Astrocyte of the cerebellum (primary cell): ENCODE results near the gene RALGAPA1.
"Not testable (repeated sequence)": the region's sequence is repeated elsewhere in the genome, so short reads cannot be mapped to it uniquely, and the experiment has no call there.

ENCODE experiments used
- DNase-seq: peaks from one replicate; pipeline ENCODE4 v3.0.0-alpha.2; 2011; ENCODE audit warnings: low read depth
- H3K4me3 ChIP-seq: 2 replicates; pipeline ENCODE4 v1.5.1; 2011; ENCODE audit warnings: mild to moderate bottlenecking, low read depth, low read length, moderate library complexity
- in situ Hi-C: cut with HindIII; loops from 2 replicates; pipeline ENCODE4 v1.10.0; 2017; ENCODE audit warnings: low sequenced_read_pairs
- TF ChIP-seq, protein P1 (sequence below): IDR thresholded peaks from 2 replicates; pipeline ENCODE4 v1.5.1; 2012; ENCODE audit warnings: low read length, low read depth, moderate library complexity, mild to moderate bottlenecking; ENCODE audit errors: missing control alignments

RALGAPA1 gene

DNA sequence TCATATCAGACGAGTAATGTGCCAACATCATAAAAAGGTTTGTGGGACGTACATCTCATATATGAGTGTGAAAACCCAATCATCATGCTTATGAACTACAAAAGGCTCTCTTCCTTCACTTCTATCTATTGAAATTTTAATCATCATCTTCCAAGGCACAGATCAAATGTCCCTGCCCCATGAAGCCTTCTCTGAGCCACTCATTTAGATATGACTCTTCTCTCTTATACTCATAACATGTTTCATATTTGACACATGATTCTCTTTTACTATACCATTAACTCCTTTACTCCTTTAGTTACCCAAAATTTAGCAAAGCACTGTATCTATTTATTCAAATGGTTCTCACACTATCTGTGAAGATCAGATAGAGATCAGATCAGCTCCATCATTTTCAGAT, 22.2 kb downstream of the RALGAPA1 start:
- H3K4me3 ChIP-seq = no peak overlapping the region
- in situ Hi-C loops = no loop called here
- TF ChIP-seq, protein P1, sequence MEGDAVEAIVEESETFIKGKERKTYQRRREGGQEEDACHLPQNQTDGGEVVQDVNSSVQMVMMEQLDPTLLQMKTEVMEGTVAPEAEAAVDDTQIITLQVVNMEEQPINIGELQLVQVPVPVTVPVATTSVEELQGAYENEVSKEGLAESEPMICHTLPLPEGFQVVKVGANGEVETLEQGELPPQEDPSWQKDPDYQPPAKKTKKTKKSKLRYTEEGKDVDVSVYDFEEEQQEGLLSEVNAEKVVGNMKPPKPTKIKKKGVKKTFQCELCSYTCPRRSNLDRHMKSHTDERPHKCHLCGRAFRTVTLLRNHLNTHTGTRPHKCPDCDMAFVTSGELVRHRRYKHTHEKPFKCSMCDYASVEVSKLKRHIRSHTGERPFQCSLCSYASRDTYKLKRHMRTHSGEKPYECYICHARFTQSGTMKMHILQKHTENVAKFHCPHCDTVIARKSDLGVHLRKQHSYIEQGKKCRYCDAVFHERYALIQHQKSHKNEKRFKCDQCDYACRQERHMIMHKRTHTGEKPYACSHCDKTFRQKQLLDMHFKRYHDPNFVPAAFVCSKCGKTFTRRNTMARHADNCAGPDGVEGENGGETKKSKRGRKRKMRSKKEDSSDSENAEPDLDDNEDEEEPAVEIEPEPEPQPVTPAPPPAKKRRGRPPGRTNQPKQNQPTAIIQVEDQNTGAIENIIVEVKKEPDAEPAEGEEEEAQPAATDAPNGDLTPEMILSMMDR = no peak
- DNase-seq = no peak

DNA sequence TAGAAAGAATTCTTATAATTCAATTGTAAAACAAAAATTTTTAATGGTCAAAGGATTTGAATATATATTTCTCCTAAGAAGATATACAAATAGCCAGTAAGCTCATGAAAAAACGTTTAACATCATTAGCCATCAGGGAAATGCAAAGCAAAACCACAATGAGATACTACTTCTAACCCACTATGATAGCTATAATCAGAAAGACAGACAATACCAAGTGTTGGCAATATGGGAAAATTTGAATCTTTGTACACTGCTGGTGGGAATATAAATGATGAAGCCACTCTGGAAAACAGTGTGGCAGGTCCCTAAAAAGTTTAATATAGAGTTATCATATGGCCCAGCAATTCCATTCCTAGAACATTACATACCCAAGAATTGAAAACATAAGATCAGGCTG, 25.4 kb downstream of the RALGAPA1 start:
- no peak for DNase-seq
- in situ Hi-C loops = no loop called here
- no peak overlapping the region for H3K4me3 ChIP-seq
- TF ChIP-seq, protein P1 = no peak

DNA sequence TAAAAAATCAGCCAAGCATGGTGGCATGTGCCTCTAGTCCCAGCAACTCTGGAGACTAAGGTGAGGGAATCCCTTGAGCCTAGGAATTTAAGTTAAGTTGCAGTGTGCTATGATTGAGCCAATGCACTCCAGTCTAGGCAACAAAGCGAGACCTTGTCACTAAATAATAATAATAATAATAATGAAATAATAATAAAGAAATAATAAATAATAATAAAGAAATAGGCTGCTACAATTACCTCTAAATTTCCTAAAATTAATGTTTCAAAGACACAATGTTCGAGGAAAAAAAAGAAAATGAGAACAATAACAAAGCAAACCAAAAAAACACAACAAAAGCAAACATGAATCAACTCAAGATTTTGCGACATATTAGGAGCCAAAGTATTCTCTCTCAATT, 29.7 kb downstream of the RALGAPA1 start:
- DNase-seq = no peak
- TF ChIP-seq, protein P1 = no peak
- no peak overlapping the region for H3K4me3 ChIP-seq
- in situ Hi-C loops = no loop called here

DNA sequence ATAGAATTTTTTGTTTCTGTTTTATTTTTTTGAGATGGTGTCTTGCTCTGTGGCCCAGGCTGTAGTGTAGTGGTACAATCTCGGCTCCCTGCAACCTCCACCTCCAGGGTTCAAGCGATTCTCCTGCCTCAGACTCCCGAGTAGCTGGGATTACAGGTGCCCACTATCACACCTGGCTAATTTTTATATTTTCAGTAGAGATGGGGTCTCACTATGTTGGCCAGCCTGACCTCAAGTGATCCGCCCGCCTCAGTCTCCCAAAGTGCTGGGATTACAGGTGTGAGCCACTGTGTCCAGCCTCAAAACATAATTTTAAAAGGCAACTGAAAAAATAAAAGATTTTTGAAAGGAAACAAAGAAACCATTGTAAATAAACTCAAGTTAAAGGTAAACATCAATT, 31.5 kb downstream of the RALGAPA1 start:
- H3K4me3 ChIP-seq, in situ Hi-C loops, DNase-seq: not testable (repeated sequence)

DNA sequence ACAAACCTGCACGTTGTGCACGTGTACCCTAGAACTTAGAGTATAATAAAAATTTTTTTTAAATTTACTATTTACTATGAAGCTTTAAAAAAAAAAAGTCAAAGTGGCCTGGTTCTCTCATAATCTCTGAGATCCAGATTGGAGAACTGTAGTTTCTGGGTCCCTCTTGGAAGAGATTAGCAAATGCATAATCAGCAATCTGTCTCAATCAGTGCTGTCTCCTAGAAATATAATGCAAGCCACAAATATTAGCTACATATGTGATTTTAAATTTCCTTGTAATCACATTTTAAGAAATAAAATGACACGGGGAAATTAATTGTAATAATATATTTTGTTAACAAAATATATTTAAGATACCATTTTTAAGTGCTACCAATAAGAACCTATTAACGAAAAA, 32.3 kb downstream of the RALGAPA1 start:
- in situ Hi-C loops = no loop called here
- TF ChIP-seq, protein P1 = no peak
- DNase-seq = no peak
- no peak overlapping the region for H3K4me3 ChIP-seq

DNA sequence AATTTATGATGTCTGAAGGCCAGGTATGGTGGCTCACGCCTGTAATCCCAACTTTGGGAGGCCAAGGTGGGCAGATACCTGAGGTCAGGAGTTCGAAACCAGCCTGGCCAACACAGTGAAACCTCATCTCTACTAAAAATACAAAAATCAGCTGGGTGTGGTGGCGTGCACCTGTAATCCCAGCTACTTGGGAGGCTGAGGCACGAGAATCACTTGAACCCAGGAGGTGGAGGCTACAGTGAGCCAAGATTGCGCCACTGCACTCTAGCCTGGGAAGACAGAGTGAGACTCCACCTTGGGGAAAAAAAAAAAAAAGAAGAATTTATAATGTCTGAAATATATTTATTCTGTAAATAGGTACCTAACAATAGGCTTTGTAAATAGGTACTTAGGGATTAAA, 33.0 kb downstream of the RALGAPA1 start:
- DNase-seq, in situ Hi-C loops, H3K4me3 ChIP-seq: not testable (repeated sequence)

DNA sequence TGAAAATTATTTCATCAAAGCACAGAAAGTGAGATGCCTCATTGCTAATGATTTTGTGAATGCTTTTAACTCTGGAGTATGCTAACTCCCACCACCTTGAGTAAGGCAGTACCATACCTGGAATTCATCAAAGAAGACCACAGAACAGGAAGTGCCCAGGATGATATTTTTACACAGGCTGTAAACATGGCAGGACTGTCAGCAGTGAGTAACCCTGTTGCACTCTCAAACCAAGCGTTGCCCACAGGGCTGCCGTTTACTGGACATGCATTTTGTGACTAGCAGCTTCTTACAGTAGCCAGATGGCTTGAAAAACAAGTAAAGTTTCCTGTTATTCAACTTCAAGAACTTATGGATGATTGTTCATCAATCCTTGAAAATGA, 42.4 kb downstream of the RALGAPA1 start:
- H3K4me3 ChIP-seq = no peak overlapping the region
- no peak for DNase-seq
- in situ Hi-C loops = no loop called here
- TF ChIP-seq, protein P1 = no peak

DNA sequence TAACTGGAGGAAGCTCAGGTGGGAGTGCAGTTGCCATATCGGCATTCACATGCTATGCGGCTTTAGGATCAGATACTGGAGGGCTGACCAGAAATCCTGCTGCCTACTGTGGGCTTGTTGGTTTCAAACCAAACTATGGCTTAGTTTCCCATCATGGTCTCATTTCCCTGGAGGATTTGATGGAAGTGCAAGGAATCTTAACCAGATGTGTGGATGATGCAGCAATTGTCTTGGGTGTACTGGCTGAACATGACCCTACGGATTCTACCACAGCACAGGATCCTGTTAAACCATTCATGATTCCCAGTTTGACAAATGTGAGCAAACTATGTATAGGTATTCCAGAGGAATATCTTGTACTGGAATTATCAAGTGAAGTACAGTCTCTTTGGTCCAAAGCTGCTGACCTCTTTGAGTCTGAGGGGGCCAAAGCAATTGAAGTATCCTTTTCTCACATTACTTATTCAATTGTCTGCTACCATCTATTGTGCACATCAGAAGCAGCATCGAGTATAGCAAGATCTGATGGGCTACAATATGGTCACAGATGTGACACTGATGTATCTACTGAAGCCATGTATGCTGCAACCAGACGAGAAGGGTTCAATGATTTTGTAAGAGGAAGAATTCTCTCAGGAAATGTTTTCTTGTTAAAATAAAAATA, 42.9 kb downstream of the RALGAPA1 start:
- TF ChIP-seq, protein P1 = no peak
- in situ Hi-C loops = no loop called here

More for the DNA sequence above, 42.9 kb downstream of the RALGAPA1 start:
- no peak overlapping the region for H3K4me3 ChIP-seq
- no peak for DNase-seq
